Aorta (tissue), 5 donors: Measurements from ENCODE around the gene LRBA. TPM values are rescaled to one million over a fixed set of nuclear protein-coding genes. Genes with fewer than 3 reads are reported as not detected.

Source experiments
- ATAC-seq: fragments of 200-7000 bp; cut with Tn5 transposase; one replicate; pipeline ENCODE4 v1.9.1; 2022; ENCODE audit warnings: moderate library complexity; ENCODE audit not compliant: low FRiP score
- DNase-seq, 2 donors: peaks; one replicate each; pipeline ENCODE4 v3.0.0-alpha.2; 2020
- H3K27ac ChIP-seq, 2 donors: one replicate each; pipeline ENCODE4 v1.5.1; 2013; ENCODE audit warnings: low read length in 2 of 2, mild to moderate bottlenecking in 2 of 2, moderate library complexity in 2 of 2, control low read depth in 1 of 2, inconsistent platforms in 1 of 2, low read depth in 1 of 2
- H3K27me3 ChIP-seq, 2 donors: one replicate each; pipeline ENCODE4 v1.6.1; 2013; ENCODE audit warnings: control low read depth in 1 of 2, low read length in 1 of 2, mild to moderate bottlenecking in 1 of 2, moderate library complexity in 1 of 2; ENCODE audit not compliant: insufficient read depth in 2 of 2, control insufficient read depth in 1 of 2
- H3K36me3 ChIP-seq, 2 donors: one replicate each; pipeline ENCODE4 v1.6.1; 2013; ENCODE audit warnings: control low read depth in 1 of 2, low read length in 1 of 2, mild to moderate bottlenecking in 1 of 2; ENCODE audit not compliant: insufficient read depth in 2 of 2, control insufficient read depth in 1 of 2
- H3K4me1 ChIP-seq, 2 donors: one replicate each; pipeline ENCODE4 v1.6.1; 2013; ENCODE audit warnings: low read length in 2 of 2, control low read depth in 1 of 2, mild to moderate bottlenecking in 1 of 2, moderate library complexity in 1 of 2; ENCODE audit not compliant: insufficient read depth in 2 of 2, control insufficient read depth in 1 of 2
- H3K4me3 ChIP-seq, 2 donors: one replicate each; pipeline ENCODE4 v1.5.1; 2013; ENCODE audit warnings: low read length in 2 of 2, control low read depth in 1 of 2, mild to moderate bottlenecking in 1 of 2
- H3K9me3 ChIP-seq: one replicate; pipeline ENCODE4 v1.6.1; 2013; ENCODE audit warnings: mild to moderate bottlenecking, low read length; ENCODE audit not compliant: control insufficient read depth
- WGBS, 2 donors: extraction: QIAGEN DNeasy Blood & Tissue Kit; methylation state at CpG; one replicate each; pipeline ENCODE4 v1.1.7; 2013; 5-methylcytosine and 5-hydroxymethylcytosine counted together
- intact Hi-C, 2 donors: fragments of 100-400 bp; cut with DNase I; formaldehyde crosslinking; loops; one replicate each; pipeline versions ENCODE4 v1.14.2 to v1.15.0; 2022
- polyA plus RNA-seq, 2 donors: library from polyadenylated mRNA; stranded (reverse); fragments of 200-250 nt; gene quantifications; one replicate each; pipeline ENCODE4 v1.2.3, GENCODE V29; 2013
- total RNA-seq, 2 donors: library from RNA; stranded (reverse); fragmentation: NEBNext Ultra II Directional; extraction: Animal tissue kit (Norgen Biotek cat#: 25700); gene quantifications; one replicate each; pipeline ENCODE4 v1.2.1, GENCODE V29; 2021
- donor health status: healthy with polysubstance abuse.
- donor health status: Bipolar disorder and iron deficiency.
- donor health status: DM: no; HTN: no; CAD: no.
- donor health status: DM: no; HTN: no; CAD: no.
- donor health status: DM: yes; HTN: yes; CAD: no.

LRBA gene
- total and polyA plus RNA-seq, 4 donors, result 4.8 to 34.5 (median 15.4) TPM

- H3K27me3 ChIP-seq, result no peaks in the 10 kb centered on the region
- intact Hi-C loops, result no loop called here
- H3K27ac ChIP-seq, result no peak overlapping the region
- no peak for DNase-seq
- no peak overlapping the region for H3K4me3 ChIP-seq
- 85 to 88% methylated on average over 6 of the region's 6 CpGs for WGBS, 2 donors
- H3K4me1 ChIP-seq, result peaks cover 0 to 2% of the 10 kb centered on the region in 2 donors
- ATAC-seq, result no peak
- peaks cover 0 to 5% of the 10 kb centered on the region in 2 donors for H3K36me3 ChIP-seq
- no peaks in the 10 kb centered on the region for H3K9me3 ChIP-seq
Observed at GRCh38 chr4:150258569-150258968, 756.5 kb downstream of the LRBA start.

DNA sequence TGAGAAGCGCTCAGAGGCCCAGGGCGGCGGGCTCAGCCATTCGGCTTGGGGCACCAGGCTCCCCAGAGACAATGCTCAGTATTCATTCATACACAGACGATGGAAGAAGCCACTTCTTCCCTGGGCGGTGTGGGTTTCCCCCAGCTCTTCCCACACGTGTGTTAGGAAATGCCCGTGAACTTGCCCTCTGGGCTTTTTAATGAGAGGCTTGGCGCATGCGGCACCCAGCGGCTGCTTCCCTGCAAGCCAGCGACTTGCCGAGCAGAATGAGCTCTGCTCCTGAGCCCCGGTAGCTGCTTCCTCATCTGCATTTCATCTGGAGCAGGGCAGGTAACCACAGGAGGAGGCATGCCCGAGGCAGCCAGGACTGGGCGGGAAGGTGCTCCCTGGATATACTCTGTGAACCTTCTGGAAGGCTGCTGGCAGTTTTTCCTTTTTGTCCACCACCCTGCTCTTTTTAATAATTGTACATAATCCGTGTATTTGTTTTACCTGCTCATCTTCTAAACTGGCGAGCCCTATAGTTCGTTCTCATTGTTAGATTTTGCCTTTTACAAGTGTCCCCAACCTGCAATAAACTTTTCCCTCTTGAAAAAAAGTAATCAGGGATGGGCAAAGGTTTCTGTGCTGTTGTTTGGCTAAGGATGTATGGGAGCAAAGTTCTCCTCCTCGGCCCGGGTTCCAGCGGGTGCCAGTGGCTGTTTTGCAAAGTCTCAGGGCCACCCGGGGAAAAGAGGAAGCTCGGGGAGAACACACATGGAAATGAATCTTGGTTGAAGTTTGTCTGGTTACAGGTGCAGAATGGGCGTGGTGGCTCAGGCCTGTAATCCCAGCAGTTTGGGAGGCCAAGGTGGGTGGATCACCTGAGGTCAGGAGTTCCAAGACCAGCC is 758.0 kb downstream of the LRBA start:
- peaks cover 0 to 2% of the 10 kb centered on the region in 2 donors for H3K4me1 ChIP-seq
- intact Hi-C loops, result no loop called here

GRCh38 chr4:150256225-150256620 is 758.9 kb downstream of the LRBA start:
- Histone ChIP-seq H3K4me3 (no peak overlapping the region), H3K36me3 (peaks cover 0 to 5% of the 10 kb centered on the region in 2 donors), H3K9me3 (no peaks in the 10 kb centered on the region), H3K4me1 (peaks cover 0 to 2% of the 10 kb centered on the region in 2 donors), H3K27ac (no peak overlapping the region), H3K27me3 (no peaks in the 10 kb centered on the region)
- ATAC-seq (no peak), DNase-seq (no peak)
- intact Hi-C loops, result no loop called here
- WGBS, 2 donors, result 91 to 92% methylated on average over 20 to 23 of the region's 23 CpGs

More for the DNA sequence above, 758.0 kb downstream of the LRBA start:
- H3K4me3 ChIP-seq, result no peak overlapping the region
- H3K27ac ChIP-seq, result no peak overlapping the region
- H3K9me3 ChIP-seq, result no peaks in the 10 kb centered on the region
- no peak for ATAC-seq
- H3K36me3 ChIP-seq, result peaks cover 0 to 5% of the 10 kb centered on the region in 2 donors
- no peak for DNase-seq
- 90% methylated on average over 25 of the region's 25 CpGs for WGBS, 2 donors
- H3K27me3 ChIP-seq, result no peaks in the 10 kb centered on the region

GRCh38 chr4:150255610-150256224 is 759.4 kb downstream of the LRBA start:
- DNase-seq (no peak), ATAC-seq (no peak)
- intact Hi-C loops, result no loop called here
- Histone ChIP-seq H3K9me3 (no peaks in the 10 kb centered on the region), H3K27me3 (no peaks in the 10 kb centered on the region), H3K4me3 (no peak overlapping the region), H3K36me3 (peaks cover 0 to 5% of the 10 kb centered on the region in 2 donors), H3K4me1 (no peaks in the 10 kb centered on the region), H3K27ac (no peak overlapping the region)
- WGBS, 2 donors, result 79 to 81% methylated on average over 16 of the region's 16 CpGs

GRCh38 chr4:150253965-150254630 is 761.0 kb downstream of the LRBA start:
- intact Hi-C loops, result no loop called here
- H3K36me3 ChIP-seq, result peaks cover 2 to 5% of the 10 kb centered on the region in 2 donors
- no peaks in the 10 kb centered on the region for H3K4me1 ChIP-seq
- 93 to 95% methylated on average over 18 of the region's 18 CpGs for WGBS, 2 donors
- H3K9me3 ChIP-seq, result no peaks in the 10 kb centered on the region
- H3K27ac ChIP-seq, result no peak overlapping the region
- no peaks in the 10 kb centered on the region for H3K27me3 ChIP-seq
- DNase-seq (no peak), ATAC-seq (no peak)
- H3K4me3 ChIP-seq, result no peak overlapping the region

- WGBS, 2 donors, result 97% methylated on average over 11 of the region's 11 CpGs
- H3K36me3 ChIP-seq, result peaks cover 2 to 5% of the 10 kb centered on the region in 2 donors
- H3K9me3 ChIP-seq, result no peaks in the 10 kb centered on the region
- H3K4me3 ChIP-seq, result no peak overlapping the region
- H3K27ac ChIP-seq, result no peak overlapping the region
- H3K27me3 ChIP-seq, result no peaks in the 10 kb centered on the region
- DNase-seq (no peak), ATAC-seq (no peak)
- intact Hi-C loops, result no loop called here
- no peaks in the 10 kb centered on the region for H3K4me1 ChIP-seq
Observed at GRCh38 chr4:150253416-150253815, 761.7 kb downstream of the LRBA start.

- WGBS, 2 donors, result 89 to 96% methylated on average over 7 of the region's 7 CpGs
- no peaks in the 10 kb centered on the region for H3K9me3 ChIP-seq
- intact Hi-C loops, result no loop called here
- ATAC-seq (no peak), DNase-seq (no peak)
- no peaks in the 10 kb centered on the region for H3K27me3 ChIP-seq
- H3K4me3 ChIP-seq, result no peak overlapping the region
- H3K36me3 ChIP-seq, result peaks cover 2 to 5% of the 10 kb centered on the region in 2 donors
- no peak overlapping the region for H3K27ac ChIP-seq
- no peaks in the 10 kb centered on the region for H3K4me1 ChIP-seq
Observed at GRCh38 chr4:150252741-150253140, 762.3 kb downstream of the LRBA start.

GRCh38 chr4:150252306-150252705 is 762.8 kb downstream of the LRBA start:
- intact Hi-C loops, result no loop called here
- Histone ChIP-seq H3K9me3 (no peaks in the 10 kb centered on the region), H3K27me3 (no peaks in the 10 kb centered on the region), H3K4me1 (no peaks in the 10 kb centered on the region), H3K27ac (no peak overlapping the region), H3K36me3 (peaks cover 2 to 4% of the 10 kb centered on the region in 2 donors), H3K4me3 (no peak overlapping the region)
- 76 to 84% methylated on average over 6 of the region's 6 CpGs for WGBS, 2 donors
- no peak for DNase-seq
- no peak for ATAC-seq
